Neural cell (in vitro differentiated cells): ENCODE results near the gene LEP. TPM values are rescaled to one million over a fixed set of nuclear protein-coding genes. Genes with fewer than 3 reads are reported as not detected.

Source experiments
- H2AFZ ChIP-seq: fragments of 200-600, 300-800 bp; sonication (generic), shearing (Covaris generic); 2 replicates; pipeline ENCODE4 v1.6.0; 2014; ENCODE audit warnings: low read depth, mild to moderate bottlenecking, antibody characterized with exemption, low read length, moderate library complexity
- H3F3A ChIP-seq: fragments of 200-600 bp; shearing (Covaris generic); 2 replicates; pipeline ENCODE4 v1.6.1; 2016; ENCODE audit warnings: mild to moderate bottlenecking, moderate library complexity, mixed read lengths, antibody characterized with exemption, low read length; ENCODE audit not compliant: insufficient read depth, poor library complexity, severe bottlenecking
- H3K27ac ChIP-seq: fragments of 200-600, 300-800 bp; sonication (generic), shearing (Covaris generic); 2 replicates; pipeline ENCODE4 v1.5.1; 2014; ENCODE audit warnings: mild to moderate bottlenecking, low read length, moderate library complexity
- H3K27me3 ChIP-seq: fragments of 300-800, 200-600 bp; sonication (generic), shearing (Covaris generic); 2 replicates; pipeline ENCODE4 v1.6.0; 2014; ENCODE audit warnings: mild to moderate bottlenecking, low read depth, low read length, moderate library complexity; ENCODE audit not compliant: insufficient read depth
- H3K36me3 ChIP-seq: fragments of 300-800, 200-600 bp; sonication (generic), shearing (Covaris generic); 2 replicates; pipeline ENCODE4 v1.5.1; 2014; ENCODE audit warnings: mild to moderate bottlenecking, antibody characterized with exemption, low read length, moderate library complexity; ENCODE audit not compliant: insufficient read depth
- H3K4me2 ChIP-seq: fragments of 300-800, 200-600 bp; sonication (generic), shearing (Covaris generic); 2 replicates; pipeline ENCODE4 v1.6.0; 2014; ENCODE audit warnings: mild to moderate bottlenecking, low read length
- H3K4me3 ChIP-seq: fragments of 300-800, 200-600 bp; sonication (generic), shearing (Covaris generic); 2 replicates; pipeline ENCODE4 v1.5.1; 2014; ENCODE audit warnings: mild to moderate bottlenecking, low read length, moderate library complexity
- H3K79me2 ChIP-seq: fragments of 200-600 bp; shearing (Covaris generic); replicated peaks from 2 replicates; pipeline ENCODE4 v1.6.0; 2014; ENCODE audit warnings: mild to moderate bottlenecking, low read length, moderate library complexity; ENCODE audit not compliant: insufficient read depth
- H3K9ac ChIP-seq: fragments of 300-800, 200-600 bp; sonication (generic), shearing (Covaris generic); 2 replicates; pipeline ENCODE4 v1.6.1; 2016; ENCODE audit warnings: mild to moderate bottlenecking, low read length, mixed read lengths
- H3K9me2 ChIP-seq: fragments of 200-600 bp; shearing (Covaris generic); 2 replicates; pipeline ENCODE4 v1.6.1; 2016; ENCODE audit warnings: mild to moderate bottlenecking, low read length, mixed read lengths; ENCODE audit not compliant: insufficient read depth
- H3K9me3 ChIP-seq: fragments of 200-600, 300-800 bp; sonication (generic), shearing (Covaris generic); 2 replicates; pipeline ENCODE4 v1.6.1; 2016; ENCODE audit warnings: mild to moderate bottlenecking, mixed run types, low read length, moderate library complexity, mixed read lengths
- H4K20me1 ChIP-seq: fragments of 200-600 bp; shearing (Covaris generic); 2 replicates; pipeline ENCODE4 v1.6.1; 2016; ENCODE audit warnings: mild to moderate bottlenecking, mixed run types; ENCODE audit not compliant: insufficient read depth
- EZH2 ChIP-seq: fragments of 200-600, 300-800 bp; shearing (Covaris generic), sonication (generic); IDR thresholded peaks from 2 replicates; pipeline ENCODE4 v1.6.1; 2014; ENCODE audit warnings: antibody characterized with exemption, low read length, borderline replicate concordance, mild to moderate bottlenecking; ENCODE audit not compliant: insufficient read depth, poor library complexity, severe bottlenecking
- MXI1 ChIP-seq: fragments of 450-650 bp; conservative IDR thresholded peaks from 2 replicates; pipeline ENCODE4 v1.6.1; 2014; ENCODE audit warnings: antibody characterized with exemption, mild to moderate bottlenecking; ENCODE audit not compliant: poor library complexity, severe bottlenecking
- POLR2AphosphoS5 ChIP-seq: IDR thresholded peaks from 2 replicates; pipeline ENCODE4 v1.6.1; 2012
- RAD21 ChIP-seq: fragments of 450-650 bp; conservative IDR thresholded peaks from 2 replicates; pipeline ENCODE4 v1.6.1; 2014; ENCODE audit warnings: antibody characterized with exemption, mild to moderate bottlenecking, moderate library complexity
- SMC3 ChIP-seq: fragments of 450-650 bp; conservative IDR thresholded peaks from 2 replicates; pipeline ENCODE4 v1.6.1; 2014; ENCODE audit warnings: antibody characterized with exemption, mild to moderate bottlenecking, moderate library complexity; ENCODE audit not compliant: poor library complexity
- TAF1 ChIP-seq: IDR thresholded peaks from 2 replicates; pipeline ENCODE4 v1.6.1; 2012; ENCODE audit warnings: low read depth
- polyA plus RNA-seq: library from polyadenylated mRNA; depleted of rRNA; stranded (reverse); fragments of >200 nt; gene quantifications from 2 replicates; pipeline ENCODE4 v1.2.3, GENCODE V29; 2014
- TF ChIP-seq, protein P1 (sequence below): fragments of 450-650 bp; IDR thresholded peaks from 2 replicates; pipeline ENCODE4 v1.5.1; 2014; ENCODE audit warnings: antibody characterized with exemption, mild to moderate bottlenecking, moderate library complexity; ENCODE audit not compliant: poor library complexity, severe bottlenecking
- TF ChIP-seq, protein P2 (sequence below): IDR thresholded peaks from 2 replicates; pipeline ENCODE4 v1.6.1; 2012; ENCODE audit warnings: borderline replicate concordance

LEP gene
- polyA plus RNA-seq, 1 donor from 2014 or later, result not detected

- no peak for TF ChIP-seq SMC3
- TF ChIP-seq, protein P1, sequence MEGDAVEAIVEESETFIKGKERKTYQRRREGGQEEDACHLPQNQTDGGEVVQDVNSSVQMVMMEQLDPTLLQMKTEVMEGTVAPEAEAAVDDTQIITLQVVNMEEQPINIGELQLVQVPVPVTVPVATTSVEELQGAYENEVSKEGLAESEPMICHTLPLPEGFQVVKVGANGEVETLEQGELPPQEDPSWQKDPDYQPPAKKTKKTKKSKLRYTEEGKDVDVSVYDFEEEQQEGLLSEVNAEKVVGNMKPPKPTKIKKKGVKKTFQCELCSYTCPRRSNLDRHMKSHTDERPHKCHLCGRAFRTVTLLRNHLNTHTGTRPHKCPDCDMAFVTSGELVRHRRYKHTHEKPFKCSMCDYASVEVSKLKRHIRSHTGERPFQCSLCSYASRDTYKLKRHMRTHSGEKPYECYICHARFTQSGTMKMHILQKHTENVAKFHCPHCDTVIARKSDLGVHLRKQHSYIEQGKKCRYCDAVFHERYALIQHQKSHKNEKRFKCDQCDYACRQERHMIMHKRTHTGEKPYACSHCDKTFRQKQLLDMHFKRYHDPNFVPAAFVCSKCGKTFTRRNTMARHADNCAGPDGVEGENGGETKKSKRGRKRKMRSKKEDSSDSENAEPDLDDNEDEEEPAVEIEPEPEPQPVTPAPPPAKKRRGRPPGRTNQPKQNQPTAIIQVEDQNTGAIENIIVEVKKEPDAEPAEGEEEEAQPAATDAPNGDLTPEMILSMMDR, result no peak
- TF ChIP-seq, protein P2, sequence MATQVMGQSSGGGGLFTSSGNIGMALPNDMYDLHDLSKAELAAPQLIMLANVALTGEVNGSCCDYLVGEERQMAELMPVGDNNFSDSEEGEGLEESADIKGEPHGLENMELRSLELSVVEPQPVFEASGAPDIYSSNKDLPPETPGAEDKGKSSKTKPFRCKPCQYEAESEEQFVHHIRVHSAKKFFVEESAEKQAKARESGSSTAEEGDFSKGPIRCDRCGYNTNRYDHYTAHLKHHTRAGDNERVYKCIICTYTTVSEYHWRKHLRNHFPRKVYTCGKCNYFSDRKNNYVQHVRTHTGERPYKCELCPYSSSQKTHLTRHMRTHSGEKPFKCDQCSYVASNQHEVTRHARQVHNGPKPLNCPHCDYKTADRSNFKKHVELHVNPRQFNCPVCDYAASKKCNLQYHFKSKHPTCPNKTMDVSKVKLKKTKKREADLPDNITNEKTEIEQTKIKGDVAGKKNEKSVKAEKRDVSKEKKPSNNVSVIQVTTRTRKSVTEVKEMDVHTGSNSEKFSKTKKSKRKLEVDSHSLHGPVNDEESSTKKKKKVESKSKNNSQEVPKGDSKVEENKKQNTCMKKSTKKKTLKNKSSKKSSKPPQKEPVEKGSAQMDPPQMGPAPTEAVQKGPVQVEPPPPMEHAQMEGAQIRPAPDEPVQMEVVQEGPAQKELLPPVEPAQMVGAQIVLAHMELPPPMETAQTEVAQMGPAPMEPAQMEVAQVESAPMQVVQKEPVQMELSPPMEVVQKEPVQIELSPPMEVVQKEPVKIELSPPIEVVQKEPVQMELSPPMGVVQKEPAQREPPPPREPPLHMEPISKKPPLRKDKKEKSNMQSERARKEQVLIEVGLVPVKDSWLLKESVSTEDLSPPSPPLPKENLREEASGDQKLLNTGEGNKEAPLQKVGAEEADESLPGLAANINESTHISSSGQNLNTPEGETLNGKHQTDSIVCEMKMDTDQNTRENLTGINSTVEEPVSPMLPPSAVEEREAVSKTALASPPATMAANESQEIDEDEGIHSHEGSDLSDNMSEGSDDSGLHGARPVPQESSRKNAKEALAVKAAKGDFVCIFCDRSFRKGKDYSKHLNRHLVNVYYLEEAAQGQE, result no peak
- Histone ChIP-seq H3K27ac (no peak overlapping the region), H3K79me2 (no peaks in the 10 kb centered on the region), H3K36me3 (no peaks in the 10 kb centered on the region), H2AFZ (no peak overlapping the region), H3K4me2 (no peak overlapping the region), H3K9me3 (no peaks in the 10 kb centered on the region), H4K20me1 (no peaks in the 10 kb centered on the region), H3F3A (no peaks in the 10 kb centered on the region), H3K9ac (no peak overlapping the region), H3K9me2 (no peaks in the 10 kb centered on the region), H3K27me3 (peaks cover 32% of the 10 kb centered on the region), H3K4me3 (no peak overlapping the region)
These were observed 38.7 kb upstream of the LEP start for GRCh38 chr7:128202287-128202957.

DNA sequence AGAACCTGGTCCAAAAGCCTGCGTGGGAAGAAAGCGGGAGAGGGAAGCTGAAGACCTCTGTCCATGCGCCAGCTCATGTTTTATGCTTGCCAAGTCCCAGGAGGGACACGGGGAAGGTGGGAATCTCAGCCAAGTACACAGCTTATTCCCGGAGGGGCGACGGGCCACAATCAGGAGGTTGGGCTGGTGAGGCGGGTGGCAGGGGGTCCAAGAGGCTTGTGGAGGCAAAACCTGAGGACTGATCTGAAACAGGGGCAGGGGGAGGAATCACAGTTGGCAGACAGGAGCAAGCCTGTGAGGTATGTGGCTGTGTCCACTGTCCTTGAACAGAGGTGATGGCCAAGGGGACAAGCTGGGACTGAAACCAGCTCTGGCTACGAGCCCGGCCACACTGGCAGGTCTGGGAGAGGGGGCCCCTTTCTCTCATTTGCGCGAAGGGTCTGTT is 38.0 kb upstream of the LEP start:
- H3F3A ChIP-seq, result no peaks in the 10 kb centered on the region
- no peaks in the 10 kb centered on the region for H3K79me2 ChIP-seq
- TF ChIP-seq, protein P2, result no peak
- no peak for TF ChIP-seq SMC3
- TF ChIP-seq TAF1, result no peak
- no peak for TF ChIP-seq EZH2
- no peak for TF ChIP-seq MXI1
- no peak for TF ChIP-seq RAD21
- TF ChIP-seq, protein P1, result no peak
- no peak for TF ChIP-seq POLR2AphosphoS5
- H3K27ac ChIP-seq, result no peak overlapping the region
- H3K9ac ChIP-seq, result no peak overlapping the region
- H3K9me2 ChIP-seq, result no peaks in the 10 kb centered on the region
- no peak overlapping the region for H3K4me2 ChIP-seq
- H3K36me3 ChIP-seq, result no peaks in the 10 kb centered on the region
- no peak overlapping the region for H2AFZ ChIP-seq
- H4K20me1 ChIP-seq, result no peaks in the 10 kb centered on the region
- H3K9me3 ChIP-seq, result no peaks in the 10 kb centered on the region
- no peak overlapping the region for H3K4me3 ChIP-seq
- H3K27me3 ChIP-seq, result peaks cover 32% of the 10 kb centered on the region
